HG02981 (cell line): ENCODE results near the gene ECT2.
"Not testable (repeated sequence)": the region's sequence is repeated elsewhere in the genome, so short reads cannot be mapped to it uniquely, and the experiment has no call there.

Experiments
- ATAC-seq: cut with Tn5 transposase; IDR thresholded peaks from one replicate; pipeline ENCODE4 v1.9.1; 2021; ENCODE audit warnings: mild to moderate bottlenecking, moderate library complexity; ENCODE audit not compliant: unreplicated experiment

Gene ECT2

DNA sequence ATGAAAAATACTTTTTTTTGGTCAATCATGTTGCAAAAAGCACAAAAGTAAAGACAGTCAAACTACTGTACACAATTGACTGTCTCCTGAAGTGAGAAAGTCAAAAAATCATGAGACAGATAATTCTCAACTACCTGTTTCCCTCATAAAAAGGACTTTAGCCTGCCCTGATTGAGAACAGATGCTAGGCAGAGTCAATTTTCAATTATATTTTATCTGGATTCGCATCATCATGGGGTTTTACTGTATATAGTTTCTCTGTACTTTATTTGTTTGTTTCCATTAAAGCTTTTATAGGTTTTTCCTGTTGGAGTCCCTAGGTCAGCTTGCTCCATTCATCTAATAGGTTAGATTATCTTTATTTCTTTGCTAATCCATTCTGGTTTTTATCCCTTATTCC lies 53.8 kb downstream of the ECT2 start:
- ATAC-seq: no peak

DNA sequence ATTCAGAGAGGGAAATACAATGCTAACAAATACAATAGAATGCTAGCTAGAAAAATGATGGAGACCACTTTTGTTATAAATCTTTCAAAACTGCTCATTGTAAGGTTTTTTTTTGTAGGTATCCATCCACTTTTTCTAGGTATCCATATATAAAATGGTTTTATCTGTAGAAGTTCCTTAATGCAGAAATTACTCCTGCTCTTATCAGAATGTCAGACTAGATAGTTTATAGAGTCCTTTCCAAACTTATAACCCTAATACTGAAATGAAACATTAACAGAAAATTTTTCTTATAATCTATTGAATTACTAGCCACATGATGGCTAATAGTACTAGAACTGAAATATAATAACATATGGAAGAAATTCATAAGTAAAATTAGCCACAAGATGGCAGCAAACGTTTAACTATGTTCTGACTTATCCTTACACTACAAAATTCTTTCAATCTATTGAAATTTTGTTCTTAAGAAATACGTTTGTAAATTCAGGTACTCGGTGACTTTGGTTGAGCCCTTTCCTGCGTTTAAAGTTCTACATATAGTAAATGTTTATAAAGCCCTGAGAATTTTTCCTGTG lies 58.5 kb downstream of the ECT2 start:
- peak; percentile 51 for ATAC-seq

- ATAC-seq: no peak
Observed at GRCh38 chr3:172811099-172811498, 60.6 kb downstream of the ECT2 start.

DNA sequence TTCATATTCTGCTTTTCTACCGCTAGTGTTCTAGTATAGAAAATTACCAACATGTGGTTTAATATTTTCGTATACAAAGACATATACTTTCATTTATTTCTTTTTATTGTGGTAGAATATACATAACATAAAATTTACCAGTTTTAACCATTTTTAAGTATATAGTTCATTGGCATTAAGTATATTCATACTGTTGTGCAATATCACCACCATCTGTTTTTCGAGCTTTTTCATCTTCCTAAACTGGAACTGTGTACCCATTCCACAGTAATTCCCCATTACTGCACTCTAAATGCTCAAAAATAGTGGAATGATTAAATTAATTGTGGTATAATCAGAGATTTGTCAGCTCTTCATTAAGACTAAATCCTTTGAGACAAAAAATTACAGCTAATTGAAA lies 62.9 kb downstream of the ECT2 start:
- no peak for ATAC-seq

DNA sequence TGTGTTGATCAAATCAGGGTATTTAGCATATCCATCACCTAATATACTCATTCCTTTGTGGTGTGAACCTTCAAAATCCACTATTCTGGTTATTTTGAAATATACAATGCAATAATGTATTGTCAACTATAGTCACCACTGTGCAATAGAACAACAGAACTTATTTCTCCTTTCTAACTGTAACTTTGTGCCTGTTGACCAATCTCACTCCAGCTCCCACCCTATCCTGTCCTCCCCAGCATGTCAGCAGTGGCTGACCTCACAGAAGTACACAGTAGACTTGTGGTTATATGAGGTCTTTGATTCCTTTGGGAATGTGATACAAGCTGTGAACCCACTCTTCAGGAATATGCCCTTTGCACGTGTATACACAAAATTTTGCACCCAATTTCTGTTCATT lies 64.2 kb downstream of the ECT2 start:
- no peak for ATAC-seq

GRCh38 chr3:172815857-172816256 lies 65.3 kb downstream of the ECT2 start:
- ATAC-seq: no peak

DNA sequence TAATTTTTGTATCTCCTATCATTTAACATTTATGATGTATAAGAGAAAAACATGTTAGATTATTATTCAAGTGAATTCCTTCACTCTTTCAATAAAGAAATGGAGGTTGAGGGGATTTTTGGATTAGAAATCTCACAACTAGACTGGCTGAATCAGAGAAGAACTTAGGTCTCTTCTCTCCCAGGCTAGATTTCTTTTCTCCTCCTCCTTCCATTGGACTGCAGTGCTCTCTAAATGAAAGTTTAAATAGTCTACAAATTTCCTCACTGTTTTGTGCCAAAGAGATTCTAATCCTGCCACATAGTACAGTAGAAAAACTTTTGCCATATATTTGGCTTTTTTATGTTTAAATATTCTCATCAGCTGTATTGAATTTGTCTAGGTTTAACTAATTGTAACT lies 65.8 kb downstream of the ECT2 start:
- ATAC-seq: no peak

DNA sequence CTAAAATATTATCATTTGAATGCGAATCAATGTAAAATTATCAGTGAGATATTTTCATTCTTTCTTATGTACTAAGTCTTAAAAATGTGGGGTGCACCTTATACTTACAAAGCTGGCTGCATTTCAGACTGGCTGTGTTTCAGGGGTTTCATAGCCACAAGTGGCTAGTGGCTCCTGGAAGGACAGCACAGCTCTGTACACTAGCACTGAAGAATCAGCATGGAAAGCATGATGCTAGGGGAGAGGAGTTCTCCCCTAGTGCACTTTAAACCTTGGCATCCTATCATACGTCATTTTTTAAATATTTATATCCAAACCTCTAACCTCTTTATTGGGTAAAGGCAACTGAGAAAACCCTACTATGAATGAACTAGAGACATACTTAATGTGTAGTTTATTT lies 66.4 kb downstream of the ECT2 start:
- ATAC-seq: no peak

DNA sequence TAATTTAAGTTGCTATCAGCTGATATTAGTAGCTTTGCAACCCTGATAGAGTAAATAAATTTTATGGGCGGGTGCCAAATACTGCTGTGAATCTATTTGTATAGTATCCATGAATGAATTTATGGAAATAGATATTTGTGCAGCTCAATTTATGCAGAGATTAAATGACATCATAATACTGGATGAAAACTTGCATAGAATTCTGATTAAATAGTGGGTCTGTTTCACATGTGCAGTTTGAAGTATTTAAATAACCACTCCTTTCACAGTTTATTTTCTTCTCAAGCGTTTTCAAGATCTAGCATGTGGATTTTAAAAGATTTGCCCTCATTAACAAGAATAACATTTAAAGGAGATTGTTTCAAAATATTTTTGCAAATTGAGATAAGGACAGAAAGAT lies 70.0 kb downstream of the ECT2 start:
- ATAC-seq: no peak

DNA sequence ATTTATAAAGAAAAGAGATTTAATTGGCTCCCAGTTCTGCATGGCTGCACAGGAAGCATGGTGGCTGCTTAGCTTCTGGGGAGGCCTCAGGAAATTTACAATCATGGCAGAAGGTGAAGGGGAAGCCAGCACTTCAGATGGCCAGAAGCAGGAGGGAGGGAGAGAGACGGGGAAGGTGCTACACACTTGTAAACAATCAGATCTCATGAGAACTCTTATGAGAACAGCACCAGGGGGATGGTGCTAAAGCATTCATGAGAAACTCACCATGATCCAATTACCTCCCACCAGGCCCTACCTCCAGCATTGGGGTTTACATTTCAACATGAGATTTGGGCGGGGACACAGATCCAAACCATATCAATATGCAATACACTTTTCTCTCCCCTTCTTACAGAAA lies 73.7 kb downstream of the ECT2 start:
- no peak for ATAC-seq

- not testable (repeated sequence) for ATAC-seq
Observed at GRCh38 chr3:172827231-172827630, 76.7 kb downstream of the ECT2 start.

GRCh38 chr3:172832983-172833382 lies 82.5 kb downstream of the ECT2 start:
- no peak for ATAC-seq

- ATAC-seq: no peak
Observed at GRCh38 chr3:172836390-172836997, 86.0 kb downstream of the ECT2 start.

DNA sequence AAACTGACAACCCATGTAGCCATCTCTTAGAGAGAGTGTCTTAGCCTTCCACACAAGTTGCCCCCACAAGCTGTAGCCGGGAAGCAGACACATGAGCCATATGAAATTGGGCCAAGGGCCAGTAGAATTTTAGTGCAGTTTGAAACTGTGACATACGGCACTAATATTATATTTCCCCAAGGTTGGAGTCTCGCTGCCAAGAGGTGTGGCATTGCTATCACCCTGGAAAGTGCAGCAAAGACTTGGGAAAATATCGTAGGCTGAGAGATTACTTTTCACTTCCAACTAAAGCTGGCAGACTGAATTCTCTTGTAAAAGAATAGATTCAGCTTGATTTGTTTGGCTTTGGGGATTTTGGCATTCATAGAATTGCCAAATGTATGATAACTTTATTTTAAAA lies 89.2 kb downstream of the ECT2 start:
- no peak for ATAC-seq

- ATAC-seq: no peak
Observed at GRCh38 chr3:172840463-172840862, 89.9 kb downstream of the ECT2 start.

- no peak for ATAC-seq
Observed at GRCh38 chr3:172840913-172841312, 90.4 kb downstream of the ECT2 start.

DNA sequence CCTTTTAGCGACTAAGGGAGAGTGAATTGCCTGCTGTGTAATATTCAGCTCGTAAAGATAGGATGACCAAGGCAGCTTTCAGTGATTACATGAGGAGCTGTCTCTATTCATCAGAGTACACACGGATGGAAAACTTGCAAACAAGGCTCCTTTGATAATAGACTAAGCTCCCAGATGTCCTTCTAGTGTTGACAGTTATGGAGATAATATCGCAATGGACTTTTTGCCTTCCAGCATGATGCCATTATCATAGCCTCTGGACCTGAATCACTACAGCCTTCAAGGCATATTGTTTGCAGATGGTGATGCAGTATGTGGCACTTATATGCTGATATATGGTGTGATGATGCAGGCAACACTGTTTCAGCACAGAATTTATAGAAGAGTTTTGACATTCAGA lies 93.9 kb downstream of the ECT2 start:
- ATAC-seq: no peak

- no peak for ATAC-seq
Observed at GRCh38 chr3:172846103-172846561, 95.6 kb downstream of the ECT2 start.

DNA sequence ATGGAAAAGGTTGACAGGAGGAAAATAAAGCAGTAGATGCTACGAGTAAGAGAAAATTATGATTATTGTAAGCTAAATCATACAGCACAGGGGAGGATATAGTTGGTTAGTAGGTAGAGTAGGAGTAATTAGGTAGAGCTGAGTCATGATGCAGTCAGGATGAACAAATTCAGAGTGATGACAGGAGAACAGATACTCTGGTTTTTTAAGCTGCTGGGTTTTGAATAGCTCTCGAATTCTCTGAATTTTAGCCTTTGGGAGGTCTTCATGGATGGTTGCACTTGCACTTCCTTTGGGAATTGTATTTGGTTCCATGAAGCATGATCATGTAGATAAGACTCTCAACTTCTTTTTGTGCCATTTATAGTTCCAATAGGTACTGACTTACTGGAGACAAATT lies 96.2 kb downstream of the ECT2 start:
- no peak for ATAC-seq

DNA sequence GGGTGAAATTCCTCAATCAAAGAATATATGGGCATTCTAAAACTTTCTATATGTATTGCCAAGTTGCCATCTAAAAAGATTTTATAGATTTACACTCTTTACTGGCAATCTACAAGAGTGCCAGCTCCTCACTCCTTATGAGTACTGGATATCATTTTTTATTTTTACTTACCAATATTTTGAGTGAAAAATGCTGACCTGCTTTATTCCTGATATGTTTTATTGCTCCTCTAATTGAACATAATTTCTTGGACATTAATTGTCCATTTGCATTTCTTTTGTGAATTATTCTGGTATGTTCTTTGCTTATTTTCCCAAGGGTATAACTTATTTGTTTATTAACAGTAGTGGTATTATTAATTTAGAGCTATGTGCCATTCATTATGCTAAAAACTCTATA lies 96.8 kb downstream of the ECT2 start:
- ATAC-seq: no peak

DNA sequence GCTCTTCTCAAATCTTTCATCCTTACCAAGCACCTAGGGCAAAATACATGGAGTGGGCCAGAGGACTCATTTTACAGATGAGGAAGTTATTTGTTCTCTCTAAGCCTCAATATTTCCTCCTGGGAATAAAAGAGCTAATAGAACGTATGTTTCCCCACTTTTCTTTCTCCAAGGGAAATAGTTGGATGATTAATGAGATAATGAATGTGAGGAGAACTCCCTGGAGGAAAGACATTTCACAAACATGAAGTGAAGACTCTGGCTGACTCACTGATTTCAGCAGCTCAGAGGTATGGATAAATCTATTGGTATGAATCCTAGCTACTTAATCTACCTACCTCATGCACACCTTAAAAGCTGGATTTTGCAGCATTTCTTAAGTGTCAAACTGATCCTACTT lies 98.4 kb downstream of the ECT2 start:
- ATAC-seq: no peak

DNA sequence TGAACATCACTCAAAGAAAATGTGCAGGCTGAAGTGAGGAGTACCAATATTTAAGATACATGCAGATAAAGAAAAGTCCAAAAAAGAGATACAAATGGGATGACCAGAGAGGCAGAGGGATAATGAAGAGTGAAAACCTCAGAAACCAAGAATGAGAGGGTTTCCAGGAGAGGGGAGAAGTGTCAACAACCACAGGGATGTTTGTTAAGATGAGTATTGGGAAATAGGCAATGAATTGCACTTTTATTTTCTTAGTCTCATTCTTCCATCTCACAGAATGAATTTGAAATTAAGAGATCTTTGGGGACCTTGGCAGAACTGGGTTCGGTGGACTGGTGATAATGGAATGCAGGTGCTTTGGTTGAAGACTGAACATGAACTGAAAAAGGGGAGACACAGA lies 102.5 kb downstream of the ECT2 start:
- no peak for ATAC-seq
